HEK293T (cell line): ENCODE results near the gene RTTN.

Source experiments
- BHLHE40 ChIP-seq: fragments of 450-650 bp; IDR thresholded peaks from 2 replicates; pipeline ENCODE4 v1.6.1; 2016; ENCODE audit warnings: mild to moderate bottlenecking, moderate library complexity, borderline replicate concordance
- FOXA1 ChIP-seq: fragments of 450-650 bp; IDR thresholded peaks from 2 replicates; pipeline ENCODE4 v1.6.1; 2016; ENCODE audit warnings: mild to moderate bottlenecking
- FOXM1 ChIP-seq: fragments of 450-650 bp; IDR thresholded peaks from 2 replicates; pipeline ENCODE4 v1.6.1; 2017; ENCODE audit warnings: mild to moderate bottlenecking, borderline replicate concordance
- HDGF ChIP-seq: fragments of 450-650 bp; IDR thresholded peaks from 2 replicates; pipeline ENCODE4 v1.6.1; 2017; ENCODE audit warnings: antibody characterized with exemption, borderline replicate concordance
- NFRKB ChIP-seq: fragments of 450-650 bp; IDR thresholded peaks from 2 replicates; pipeline ENCODE4 v1.6.1; 2016; ENCODE audit warnings: mild to moderate bottlenecking, moderate library complexity

DNA sequence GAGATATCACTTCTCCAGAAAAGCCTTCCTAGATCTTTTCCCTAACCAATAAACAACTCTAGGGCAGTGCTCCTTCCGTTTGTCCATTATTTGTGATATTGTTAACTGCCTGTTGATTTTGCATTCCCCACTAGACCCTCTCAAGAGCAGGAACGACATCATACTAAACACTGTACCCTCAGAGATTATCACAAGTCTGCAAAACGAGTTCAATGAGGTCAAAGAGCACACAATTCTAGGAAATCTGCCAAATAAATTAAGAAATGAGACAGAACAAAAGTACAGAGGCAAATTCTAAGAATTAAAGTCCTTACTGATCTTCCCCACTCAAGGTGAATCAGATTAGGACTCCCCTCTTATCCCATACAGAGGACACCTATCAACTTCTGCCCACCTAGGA, 7.6 kb downstream of the RTTN start:
- no peak for TF ChIP-seq BHLHE40
- TF ChIP-seq FOXM1, result no peak
- TF ChIP-seq NFRKB, result no peak
- TF ChIP-seq FOXA1, result no peak
- TF ChIP-seq HDGF, result no peak
